SJCRH30 (cell line): ENCODE measurements around the gene TIMD4. TPM values are rescaled to one million over a fixed set of nuclear protein-coding genes. Genes with fewer than 3 reads are reported as not detected.
"Not testable (repeated sequence)": the region's sequence is repeated elsewhere in the genome, so short reads cannot be mapped to it uniquely, and the experiment has no call there.

Source experiments
- DNase-seq, 2 experiments: peaks; one replicate each; pipeline ENCODE4 v3.0.0-alpha.2; 2015 to 2020
- H3K27ac ChIP-seq: fragments of 250-450 bp; sonication (Bioruptor Pico); 2 replicates; pipeline ENCODE4 v1.5.1; 2020; ENCODE audit warnings: mild to moderate bottlenecking, moderate library complexity
- H3K27me3 ChIP-seq: fragments of 250-450 bp; sonication (Bioruptor Pico); 2 replicates; pipeline ENCODE4 v1.5.1; 2020; ENCODE audit warnings: mild to moderate bottlenecking, moderate library complexity
- H3K36me3 ChIP-seq: fragments of 250-450 bp; sonication (Bioruptor Pico); 2 replicates; pipeline ENCODE4 v1.5.1; 2020; ENCODE audit warnings: mild to moderate bottlenecking, moderate library complexity
- H3K4me1 ChIP-seq: fragments of 250-450 bp; sonication (Bioruptor Pico); 2 replicates; pipeline ENCODE4 v1.5.1; 2020; ENCODE audit warnings: mild to moderate bottlenecking, moderate library complexity
- H3K4me3 ChIP-seq: fragments of 250-450 bp; sonication (Bioruptor Pico); 2 replicates; pipeline ENCODE4 v1.5.1; 2020; ENCODE audit warnings: mild to moderate bottlenecking, moderate library complexity
- H3K9me3 ChIP-seq: fragments of 250-450 bp; sonication (Bioruptor Pico); replicated peaks from 2 replicates; pipeline ENCODE4 v1.5.1; 2020; ENCODE audit warnings: mild to moderate bottlenecking, moderate library complexity
- total RNA-seq: library from RNA; depleted of rRNA; stranded (reverse); fragments of >200 nt; shearing (Covaris generic); gene quantifications from 2 replicates; pipeline ENCODE4 v1.2.3, GENCODE V29; 2014; rRNA removed

TIMD4 gene
- total RNA-seq: not detected in 2 replicates

DNA sequence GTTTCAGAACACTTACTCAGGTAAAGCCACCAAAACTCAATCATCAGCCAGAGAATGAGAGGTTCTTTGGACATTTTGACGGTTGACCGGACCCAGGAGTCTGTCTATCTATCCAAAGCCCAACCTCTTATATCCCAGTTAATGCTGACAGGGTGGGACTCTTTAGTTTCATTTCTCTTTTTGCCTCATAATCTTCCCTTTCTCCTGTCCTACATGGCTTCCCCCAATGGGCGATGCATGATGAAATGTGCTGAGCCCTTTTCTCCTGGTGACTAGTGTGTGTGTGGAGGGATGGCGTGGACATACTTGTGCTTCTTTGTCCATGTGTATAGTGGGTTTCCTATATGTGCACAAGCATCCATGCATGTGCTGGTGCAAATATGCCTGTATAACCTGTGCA lies at the start of gene TIMD4:
TSS of gene TIMD4 (minus strand) at position 102 of the 400 bp plus-strand sequence. CDS start at position 74, 28 bp downstream.
- Histone ChIP-seq H3K27ac (no peak within 1 kb of the TSS), H3K36me3 (no peaks in the 10 kb centered on the region), H3K4me3 (no peak within 1 kb of the TSS), H3K9me3 (no peaks in the 10 kb centered on the region), H3K4me1 (no peaks in the 10 kb centered on the region), H3K27me3 (no peaks in the 10 kb centered on the region)
- no peak for DNase-seq

DNA sequence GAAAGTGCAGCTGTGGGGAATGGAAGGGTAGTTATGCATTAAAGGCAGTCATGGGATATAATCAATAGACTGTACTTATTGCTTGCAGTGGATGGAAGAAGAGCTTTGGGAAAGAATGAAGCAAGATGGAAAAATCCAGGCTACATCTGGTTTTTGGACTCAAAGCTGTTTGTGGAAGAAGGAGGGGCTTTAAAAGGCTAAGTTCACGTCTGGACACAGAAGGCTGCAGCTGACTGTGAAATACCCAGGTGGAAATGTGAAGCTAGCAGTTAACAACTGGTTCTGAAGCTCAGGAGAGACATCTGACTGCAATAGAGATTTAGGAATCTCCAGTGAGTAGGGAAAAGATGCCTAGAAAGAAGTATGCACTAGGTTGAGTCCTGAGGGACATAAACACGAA lies 43.2 kb upstream of the TIMD4 start:
- Histone ChIP-seq H3K36me3 (no peaks in the 10 kb centered on the region), H3K4me3 (no peak overlapping the region), H3K9me3 (no peaks in the 10 kb centered on the region), H3K27me3 (no peaks in the 10 kb centered on the region), H3K27ac (no peak overlapping the region), H3K4me1 (no peaks in the 10 kb centered on the region)
- no peak for DNase-seq

DNA sequence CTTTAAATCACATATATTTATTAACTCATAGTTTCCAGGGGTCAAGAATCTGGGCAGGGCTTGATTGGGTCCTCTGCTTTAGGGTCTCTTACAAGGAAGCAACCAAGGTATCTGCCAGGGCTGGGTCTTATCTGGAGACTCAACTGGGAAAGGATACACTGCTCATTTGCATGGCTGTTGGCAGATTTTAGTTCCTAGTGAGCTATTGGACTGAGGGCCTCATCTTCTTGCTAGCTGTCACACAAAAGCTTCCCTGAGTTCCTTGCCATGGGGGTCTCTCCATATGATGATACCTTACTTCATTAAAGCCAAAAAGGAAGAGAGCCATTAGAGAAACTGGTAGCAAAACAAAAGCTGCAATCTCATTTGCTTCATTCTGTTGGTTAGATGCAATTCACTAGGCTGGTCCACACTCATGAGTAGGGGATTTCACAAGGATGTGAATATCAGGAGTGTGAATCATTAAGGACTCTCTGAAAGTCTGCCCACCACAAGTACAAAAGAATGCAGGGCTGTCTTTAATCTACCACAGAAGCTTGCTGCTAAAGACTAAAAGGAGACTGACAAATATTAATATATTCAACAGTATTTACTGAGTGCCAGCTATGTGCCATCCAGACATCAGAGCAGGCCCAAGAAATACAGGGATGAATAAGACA lies 42.0 kb upstream of the TIMD4 start:
- Histone ChIP-seq H3K27ac (no peak overlapping the region), H3K27me3 (no peaks in the 10 kb centered on the region), H3K9me3 (no peaks in the 10 kb centered on the region), H3K36me3 (no peaks in the 10 kb centered on the region), H3K4me3 (no peak overlapping the region), H3K4me1 (no peaks in the 10 kb centered on the region)
- DNase-seq: no peak

- no peaks in the 10 kb centered on the region for H3K4me1 ChIP-seq
- no peak overlapping the region for H3K27ac ChIP-seq
- H3K27me3 ChIP-seq: no peaks in the 10 kb centered on the region
- no peaks in the 10 kb centered on the region for H3K9me3 ChIP-seq
- no peak for DNase-seq
- no peak overlapping the region for H3K4me3 ChIP-seq
- no peaks in the 10 kb centered on the region for H3K36me3 ChIP-seq
These were observed 28.7 kb upstream of the TIMD4 start for GRCh38 chr5:156991714-156992113.

DNA sequence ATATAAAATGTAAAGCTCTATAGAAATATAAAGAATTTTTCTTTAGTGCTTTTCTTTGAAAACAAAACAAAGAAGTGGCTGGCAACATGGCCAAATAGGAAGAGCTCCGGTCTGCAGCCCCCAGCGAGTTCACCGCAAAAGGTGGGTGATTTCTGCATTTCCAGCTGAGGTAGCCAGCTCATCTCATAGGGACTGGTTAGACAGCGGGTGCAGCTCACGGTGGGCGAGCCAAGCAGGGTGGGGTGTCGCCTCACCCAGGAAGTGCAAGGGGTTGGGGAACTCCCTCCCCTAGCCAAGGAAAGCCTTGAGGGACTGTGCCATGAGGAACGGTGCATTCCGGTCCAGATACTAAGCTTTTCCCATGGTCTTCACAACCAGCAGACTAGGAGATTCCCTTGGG lies 21.0 kb upstream of the TIMD4 start:
- Histone ChIP-seq H3K27ac (no peak overlapping the region), H3K36me3 (no peaks in the 10 kb centered on the region), H3K27me3 (no peaks in the 10 kb centered on the region; the same call in 1 of the 2 replicates), H3K9me3 (no peaks in the 10 kb centered on the region), H3K4me3 (no peak overlapping the region), H3K4me1 (no peaks in the 10 kb centered on the region)
- DNase-seq: no peak

DNA sequence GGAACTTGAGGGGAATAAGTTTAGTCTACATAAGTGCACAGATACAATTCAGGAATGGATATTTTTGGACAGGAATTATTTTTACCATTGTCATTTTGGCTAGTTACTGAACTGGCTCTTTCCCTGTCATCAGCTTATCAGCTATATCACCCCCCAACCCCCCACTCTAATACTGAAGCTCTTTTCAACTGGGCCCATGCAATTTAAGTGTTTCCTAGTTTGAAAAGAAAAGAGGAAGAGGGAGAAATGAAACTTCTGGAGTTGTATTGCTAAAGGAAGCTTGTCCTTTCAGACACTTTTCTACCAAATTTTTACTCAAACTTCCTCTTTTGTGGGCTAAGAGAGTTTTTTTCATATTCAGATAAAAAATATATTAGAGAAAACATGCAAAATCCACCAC lies 18.5 kb upstream of the TIMD4 start:
- no peak overlapping the region for H3K4me3 ChIP-seq
- no peak overlapping the region for H3K27ac ChIP-seq
- H3K36me3 ChIP-seq: no peaks in the 10 kb centered on the region
- no peaks in the 10 kb centered on the region; the same call in 1 of the 2 replicates for H3K27me3 ChIP-seq
- H3K4me1 ChIP-seq: no peaks in the 10 kb centered on the region
- H3K9me3 ChIP-seq: no peaks in the 10 kb centered on the region
- DNase-seq: no peak

DNA sequence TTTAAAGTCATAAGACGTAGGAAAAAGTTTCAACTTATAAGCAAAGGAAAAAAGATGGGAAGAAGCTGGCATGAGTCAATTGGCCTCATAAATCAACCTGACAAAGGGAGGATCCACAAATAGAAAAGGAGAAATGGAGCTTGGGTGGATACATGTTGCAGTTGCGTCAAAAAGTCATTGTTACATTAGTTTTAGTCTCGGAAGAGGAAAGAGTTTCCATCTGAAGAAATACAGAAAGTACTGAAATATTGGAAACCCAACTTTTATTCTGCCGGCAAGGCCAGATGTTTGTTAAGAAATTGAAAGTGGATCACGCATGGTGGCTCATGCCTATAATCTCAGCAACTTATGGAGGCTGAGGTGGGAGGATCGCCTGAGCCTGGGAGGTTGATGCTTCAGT lies 11.3 kb upstream of the TIMD4 start:
- Histone ChIP-seq H3K9me3 (no peaks in the 10 kb centered on the region), H3K4me1 (no peaks in the 10 kb centered on the region), H3K36me3 (no peaks in the 10 kb centered on the region), H3K27ac (no peak overlapping the region), H3K27me3 (no peaks in the 10 kb centered on the region), H3K4me3 (no peak overlapping the region)
- no peak for DNase-seq

DNA sequence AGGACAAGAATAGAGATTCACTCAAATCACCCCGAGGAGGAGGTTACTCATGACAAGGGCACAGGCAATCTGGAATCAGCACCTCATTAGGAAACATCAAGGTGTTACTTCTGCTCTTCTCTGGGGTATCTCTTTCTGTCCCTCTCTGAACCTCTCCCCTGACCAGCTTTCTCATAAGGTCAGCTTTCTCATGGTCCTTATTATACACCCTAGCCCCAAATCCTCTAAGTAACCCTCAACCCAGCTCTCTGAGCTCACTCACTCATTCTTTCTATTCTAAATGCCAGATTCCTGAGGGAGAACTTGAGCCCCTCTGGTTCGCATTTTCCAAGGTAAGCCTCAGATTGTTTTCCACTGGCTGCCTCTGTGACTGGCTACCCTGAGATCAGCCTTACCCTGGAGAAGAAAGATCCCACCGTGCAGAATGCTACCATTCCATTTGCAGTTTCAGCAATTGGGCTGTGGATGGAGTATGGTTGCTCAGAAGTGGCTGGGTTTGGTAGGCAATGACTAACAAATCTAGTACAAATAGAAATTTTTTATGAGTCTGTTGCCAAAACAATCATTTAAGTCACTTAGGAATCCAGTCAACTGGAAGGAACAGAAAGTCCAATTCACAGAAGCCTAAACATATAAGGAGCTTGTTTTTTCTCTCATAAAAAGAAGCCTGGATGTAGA lies 9.0 kb upstream of the TIMD4 start:
- no peaks in the 10 kb centered on the region for H3K9me3 ChIP-seq
- H3K4me3 ChIP-seq: no peak overlapping the region
- no peak for DNase-seq
- H3K36me3 ChIP-seq: no peaks in the 10 kb centered on the region
- H3K27me3 ChIP-seq: no peaks in the 10 kb centered on the region
- H3K4me1 ChIP-seq: no peaks in the 10 kb centered on the region
- no peak overlapping the region for H3K27ac ChIP-seq

DNA sequence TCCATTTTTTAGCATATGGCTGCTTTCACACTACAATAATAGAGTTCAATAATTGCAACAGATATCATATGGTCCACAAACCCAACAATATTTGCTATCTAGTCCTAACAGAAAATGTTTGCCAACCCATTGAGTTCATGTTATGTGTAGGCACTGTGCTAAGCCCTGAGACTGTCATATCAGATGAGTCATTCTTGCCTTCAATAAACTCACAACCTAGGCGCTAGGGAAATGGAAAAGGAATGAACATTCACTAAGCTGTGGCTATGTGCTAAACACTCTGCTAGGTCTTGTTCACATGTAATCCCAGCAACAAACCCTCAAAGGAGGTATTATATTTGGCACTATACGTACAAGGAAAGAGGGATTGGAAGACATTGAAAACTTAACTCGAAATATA lies 8.4 kb upstream of the TIMD4 start:
- DNase-seq: no peak
- Histone ChIP-seq H3K9me3 (no peaks in the 10 kb centered on the region), H3K36me3 (no peaks in the 10 kb centered on the region), H3K27me3 (no peaks in the 10 kb centered on the region), H3K4me3 (no peak overlapping the region), H3K27ac (no peak overlapping the region), H3K4me1 (no peaks in the 10 kb centered on the region)

GRCh38 chr5:156967386-156967785 lies 4.4 kb upstream of the TIMD4 start:
- not testable (repeated sequence) for H3K27ac ChIP-seq, H3K4me3 ChIP-seq, H3K4me1 ChIP-seq, H3K27me3 ChIP-seq, DNase-seq, H3K9me3 ChIP-seq, H3K36me3 ChIP-seq

DNA sequence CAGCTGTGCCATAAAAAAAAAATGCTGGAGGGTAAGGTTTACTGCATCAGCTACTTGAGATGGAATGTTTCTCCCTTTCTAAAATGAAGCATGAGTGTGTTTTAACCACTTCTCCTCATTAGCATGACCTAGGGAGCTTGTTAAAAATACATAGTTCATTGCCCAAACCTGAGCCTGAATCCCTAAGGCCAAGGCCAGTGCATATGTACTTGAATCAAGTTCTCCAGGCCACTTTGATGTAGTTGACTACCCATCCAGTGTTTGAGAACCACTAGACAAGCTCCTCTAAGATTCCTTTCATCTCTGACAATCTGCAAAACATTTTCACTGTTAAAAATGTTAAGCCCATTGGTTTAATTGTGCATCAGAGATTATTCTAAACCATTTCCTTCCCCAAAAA lies 6.7 kb downstream of the TIMD4 start:
- no peak for DNase-seq
- H3K9me3 ChIP-seq: no peaks in the 10 kb centered on the region
- H3K4me1 ChIP-seq: no peaks in the 10 kb centered on the region
- no peak overlapping the region for H3K4me3 ChIP-seq
- no peak overlapping the region for H3K27ac ChIP-seq
- no peaks in the 10 kb centered on the region for H3K27me3 ChIP-seq
- no peaks in the 10 kb centered on the region for H3K36me3 ChIP-seq

- H3K4me1 ChIP-seq: no peaks in the 10 kb centered on the region
- no peaks in the 10 kb centered on the region for H3K9me3 ChIP-seq
- H3K36me3 ChIP-seq: no peaks in the 10 kb centered on the region
- no peak for DNase-seq
- H3K4me3 ChIP-seq: no peak overlapping the region
- H3K27ac ChIP-seq: no peak overlapping the region
- no peaks in the 10 kb centered on the region for H3K27me3 ChIP-seq
These were observed 11.7 kb downstream of the TIMD4 start for GRCh38 chr5:156951359-156951758.

DNA sequence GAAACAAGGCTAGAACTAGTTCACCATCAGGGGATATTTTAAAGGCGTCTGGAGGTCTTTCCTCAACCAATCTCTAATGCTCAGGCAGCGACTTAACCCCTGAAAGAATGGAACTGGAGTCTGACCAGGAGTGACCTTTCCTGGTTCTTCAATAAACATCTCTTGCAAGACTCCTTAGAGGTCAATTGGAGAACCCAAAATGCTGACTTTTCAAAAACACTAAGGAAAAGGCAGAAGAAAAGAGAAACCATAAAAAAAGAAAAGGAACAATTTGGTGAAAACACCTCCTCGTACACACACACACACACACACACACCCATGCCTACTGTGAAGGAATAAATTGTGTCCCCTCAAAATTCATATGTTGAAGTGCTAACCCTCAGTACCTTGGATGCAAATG lies 12.3 kb downstream of the TIMD4 start:
- Histone ChIP-seq H3K9me3 (no peaks in the 10 kb centered on the region), H3K4me3 (no peak overlapping the region), H3K27me3 (no peaks in the 10 kb centered on the region), H3K27ac (no peak overlapping the region), H3K36me3 (no peaks in the 10 kb centered on the region), H3K4me1 (no peaks in the 10 kb centered on the region)
- no peak for DNase-seq

GRCh38 chr5:156949424-156949823 lies 13.6 kb downstream of the TIMD4 start:
- H3K36me3 ChIP-seq: no peaks in the 10 kb centered on the region
- H3K4me3 ChIP-seq: no peak overlapping the region
- DNase-seq: no peak
- no peak overlapping the region for H3K27ac ChIP-seq
- H3K9me3 ChIP-seq: no peaks in the 10 kb centered on the region
- no peaks in the 10 kb centered on the region for H3K4me1 ChIP-seq
- no peaks in the 10 kb centered on the region for H3K27me3 ChIP-seq

- H3K36me3 ChIP-seq: no peaks in the 10 kb centered on the region
- no peaks in the 10 kb centered on the region for H3K27me3 ChIP-seq
- H3K9me3 ChIP-seq: no peaks in the 10 kb centered on the region
- no peak overlapping the region for H3K4me3 ChIP-seq
- H3K27ac ChIP-seq: no peak overlapping the region
- no peak for DNase-seq
- no peaks in the 10 kb centered on the region for H3K4me1 ChIP-seq
These were observed 15.1 kb downstream of the TIMD4 start for GRCh38 chr5:156947925-156948324.

DNA sequence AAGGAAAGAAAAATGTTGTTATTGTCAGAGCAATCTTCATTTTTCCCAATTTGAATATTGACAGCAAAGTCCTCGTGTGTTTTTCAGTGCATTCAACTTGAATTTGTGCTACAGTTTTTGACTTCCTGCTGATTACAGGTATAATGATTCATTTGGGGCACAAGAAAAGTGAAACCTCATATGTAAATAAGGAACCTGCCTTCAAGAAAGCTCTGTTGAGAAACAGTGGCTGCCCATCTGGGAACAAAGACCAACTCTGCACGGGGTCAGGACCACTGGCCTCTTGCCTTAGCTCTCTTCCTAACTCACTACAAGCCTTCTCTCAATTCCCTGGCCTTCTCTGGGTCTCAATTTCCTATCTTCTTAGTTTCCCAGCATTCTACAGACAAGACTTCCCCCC lies 21.0 kb downstream of the TIMD4 start:
- H3K4me1 ChIP-seq: no peaks in the 10 kb centered on the region
- H3K36me3 ChIP-seq: no peaks in the 10 kb centered on the region
- no peak for DNase-seq
- H3K4me3 ChIP-seq: no peak overlapping the region
- H3K27ac ChIP-seq: no peak overlapping the region
- H3K27me3 ChIP-seq: no peaks in the 10 kb centered on the region
- H3K9me3 ChIP-seq: no peaks in the 10 kb centered on the region
